ENCODE measurements around the gene CEP68.

- TF ChIP-seq CTCF (IDR thresholded peaks at IDR 0.05), result no peak
- TF ChIP-seq POLR2A (IDR thresholded peaks at IDR 0.05), result no peak
Measured at GRCh38 chr2:65134158-65134557, 77.9 kb downstream of the CEP68 start.
